HAP-1 (cell line): ENCODE data around the gene COX5A.
"Not testable (repeated sequence)": the region's sequence is repeated elsewhere in the genome, so short reads cannot be mapped to it uniquely, and the experiment has no call there.

Experiments used
- DNase-seq, 2 experiments: peaks; one replicate each; pipeline ENCODE4 v3.0.0-alpha.2; 2016 to 2020; ENCODE audit warnings: low spot score in 2 of 2
- H3K27me3 ChIP-seq: fragments of 250-450 bp; sonication (Bioruptor Pico); 2 replicates; pipeline ENCODE4 v1.5.1; 2020; ENCODE audit warnings: low read depth, mild to moderate bottlenecking, moderate library complexity
- H3K36me3 ChIP-seq: fragments of 250-450 bp; sonication (Bioruptor Pico); replicated peaks from 2 replicates; pipeline ENCODE4 v1.5.1; 2020; ENCODE audit warnings: mild to moderate bottlenecking
- H3K4me1 ChIP-seq: fragments of 250-450 bp; sonication (Bioruptor Pico); 2 replicates; pipeline ENCODE4 v1.5.1; 2020; ENCODE audit warnings: mild to moderate bottlenecking
- H3K4me3 ChIP-seq: fragments of 250-450 bp; sonication (Bioruptor Pico); 2 replicates; pipeline ENCODE4 v1.5.1; 2020; ENCODE audit warnings: mild to moderate bottlenecking, moderate library complexity
- H3K9me3 ChIP-seq: fragments of 250-450 bp; sonication (Bioruptor Pico); 2 replicates; pipeline ENCODE4 v1.5.1; 2020; ENCODE audit warnings: mild to moderate bottlenecking, moderate library complexity
- in situ Hi-C: fragments of 300-500 bp; cut with MboI; formaldehyde crosslinking; loops from 3 replicates; pipeline ENCODE4 v1.14.3; 2020; ENCODE audit warnings: low sequenced_read_pairs, inconsistent platforms, mixed read lengths

Gene COX5A

DNA sequence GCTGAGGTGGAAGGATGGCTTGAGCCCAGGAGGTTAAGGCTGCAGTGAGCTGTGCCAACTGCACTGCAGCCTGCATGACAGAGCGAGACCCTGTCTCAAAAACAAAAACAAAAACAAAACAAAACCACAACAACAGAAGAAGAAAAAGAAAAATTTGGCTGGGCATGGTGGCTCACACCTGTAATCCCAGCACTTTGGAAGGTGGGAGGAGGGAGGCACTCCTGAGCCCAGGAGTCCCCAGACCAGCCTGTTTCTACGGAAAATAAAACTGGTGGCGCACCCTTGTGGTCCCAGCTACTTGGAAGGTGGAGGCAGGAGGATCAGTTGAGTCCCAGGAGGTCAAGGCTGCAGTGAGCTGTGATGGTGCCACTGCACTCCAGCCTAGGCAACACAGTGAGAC, 2.7 kb downstream of the COX5A start:
- DNase-seq, result peak; percentile 48 to 77

DNA sequence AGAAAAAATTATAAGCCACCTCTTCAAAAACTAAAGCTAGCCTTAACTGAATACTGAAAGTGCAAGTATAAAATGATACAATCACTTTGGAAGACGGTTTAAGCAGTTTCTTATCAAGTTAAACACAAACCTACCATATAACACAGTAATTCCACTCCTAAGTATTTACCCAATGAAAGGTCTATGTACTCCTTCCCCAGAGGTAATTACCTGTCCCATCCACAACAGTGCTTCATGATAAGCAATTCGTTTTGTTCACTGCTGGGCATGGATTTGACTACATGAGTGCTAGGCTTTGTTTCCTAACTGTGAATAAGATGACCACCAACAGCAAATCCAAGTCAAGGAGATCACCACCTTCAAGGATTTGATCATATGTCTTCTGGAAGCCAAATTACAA, 4.3 kb downstream of the COX5A start:
- Histone ChIP-seq H3K9me3 (no peaks in the 10 kb centered on the region), H3K4me1 (peaks cover 23% of the 10 kb centered on the region), H3K4me3 (no peak overlapping the region), H3K36me3 (peaks cover 56% of the 10 kb centered on the region), H3K27me3 (no peaks in the 10 kb centered on the region)
- in situ Hi-C loops, result no loop called here
- no peak for DNase-seq

More for the DNA sequence above, 2.7 kb downstream of the COX5A start:
- H3K36me3 ChIP-seq, result peaks cover 40% of the 10 kb centered on the region
- H3K27me3 ChIP-seq, H3K9me3 ChIP-seq, H3K4me3 ChIP-seq, in situ Hi-C loops: not testable (repeated sequence)
- H3K4me1 ChIP-seq, result peaks cover 24% of the 10 kb centered on the region

DNA sequence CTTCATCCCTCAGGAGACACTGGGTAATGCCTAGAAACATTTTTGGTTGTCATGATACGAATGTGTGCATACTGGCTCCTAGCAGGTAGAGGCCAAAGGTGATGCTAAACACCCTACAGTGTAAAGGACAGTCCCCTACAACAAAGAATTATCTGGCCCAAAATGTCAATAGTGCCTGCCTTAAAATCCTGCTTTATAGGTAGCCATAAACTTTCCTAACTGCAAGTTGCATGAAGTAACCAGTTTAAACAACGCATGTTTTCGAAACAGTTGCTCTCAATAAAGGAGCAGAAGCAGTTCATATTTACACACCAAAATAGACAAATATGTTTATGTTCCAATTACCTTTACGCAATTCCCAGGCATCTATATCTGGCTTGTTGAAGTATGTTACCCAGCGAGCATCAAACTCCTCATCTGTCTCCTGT, 9.1 kb downstream of the COX5A start:
- H3K9me3 ChIP-seq, result no peaks in the 10 kb centered on the region
- H3K4me3 ChIP-seq, result no peak overlapping the region
- H3K36me3 ChIP-seq, result peaks cover 84% of the 10 kb centered on the region
- no peak for DNase-seq
- H3K4me1 ChIP-seq, result no peaks in the 10 kb centered on the region
- in situ Hi-C loops, result no loop called here
- no peaks in the 10 kb centered on the region for H3K27me3 ChIP-seq

DNA sequence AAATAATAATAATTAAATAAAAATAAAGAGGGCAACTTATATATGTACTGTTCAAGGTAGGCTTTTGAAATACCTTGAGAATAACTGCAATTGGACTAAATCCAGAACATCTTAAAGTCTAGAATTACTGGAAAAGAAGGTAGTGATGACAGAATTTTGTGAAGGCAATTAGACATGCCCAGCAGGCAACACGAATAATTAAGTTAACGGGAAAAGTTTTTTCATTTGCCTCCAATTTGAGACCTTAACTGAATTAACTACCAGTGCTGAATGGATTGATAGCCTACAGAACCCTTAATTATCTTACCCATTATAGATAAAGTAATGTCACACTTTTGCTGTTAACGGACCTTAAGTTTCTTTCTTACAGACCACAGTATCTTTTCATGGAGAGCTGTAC, 13.3 kb downstream of the COX5A start:
- Histone ChIP-seq H3K36me3 (peaks cover 98% of the 10 kb centered on the region), H3K4me1 (no peaks in the 10 kb centered on the region), H3K27me3 (no peaks in the 10 kb centered on the region), H3K9me3 (no peaks in the 10 kb centered on the region), H3K4me3 (no peak overlapping the region)
- in situ Hi-C loops, result no loop called here
- DNase-seq, result no peak

DNA sequence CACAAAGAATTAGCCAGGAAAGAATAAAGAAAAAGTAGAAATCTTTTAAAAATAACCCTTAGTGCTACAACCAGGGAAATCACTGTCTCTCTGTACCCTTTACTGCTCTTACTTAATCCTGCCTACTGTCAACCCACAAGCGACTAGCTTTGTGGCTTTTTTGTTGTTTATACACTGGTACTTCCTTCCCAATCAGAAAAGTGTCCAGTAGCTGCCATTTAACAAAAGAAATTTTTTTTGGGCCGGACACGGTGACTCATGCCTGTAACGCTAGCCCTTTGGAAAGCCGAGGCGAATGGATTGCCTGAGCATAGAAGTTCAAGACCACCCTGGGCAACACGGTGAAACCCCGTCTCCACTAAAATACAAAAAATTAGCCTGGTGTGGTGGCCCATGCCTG, 17.4 kb downstream of the COX5A start:
- no peaks in the 10 kb centered on the region for H3K4me1 ChIP-seq
- in situ Hi-C loops, result no loop called here
- peaks cover 99% of the 10 kb centered on the region for H3K36me3 ChIP-seq
- H3K4me3 ChIP-seq, result no peak overlapping the region
- no peaks in the 10 kb centered on the region for H3K27me3 ChIP-seq
- no peak for DNase-seq
- no peaks in the 10 kb centered on the region for H3K9me3 ChIP-seq

DNA sequence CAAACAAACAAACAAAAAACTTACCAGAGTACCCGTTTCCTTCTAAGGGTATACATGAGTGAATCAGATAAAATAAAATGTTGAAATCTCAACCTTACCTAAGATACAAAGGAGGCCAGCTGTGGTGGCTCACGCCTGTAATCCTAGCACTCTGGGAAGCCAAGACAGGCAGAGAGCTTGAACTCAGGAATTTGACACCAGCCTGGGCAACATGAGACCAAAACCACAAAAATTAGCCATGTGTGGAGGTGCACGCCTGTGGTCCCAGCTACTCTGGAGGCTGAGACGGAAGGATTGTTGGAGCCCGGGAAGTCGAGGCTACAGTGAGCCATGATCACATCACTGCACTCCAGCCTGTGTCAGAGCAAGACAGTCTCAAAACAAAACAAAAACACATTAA, 20.2 kb downstream of the COX5A start:
- in situ Hi-C loops, result no loop called here
- no peak for DNase-seq
- Histone ChIP-seq H3K4me1 (no peaks in the 10 kb centered on the region), H3K4me3 (no peak overlapping the region), H3K9me3 (no peaks in the 10 kb centered on the region), H3K36me3 (peaks cover 97% of the 10 kb centered on the region), H3K27me3 (no peaks in the 10 kb centered on the region)

DNA sequence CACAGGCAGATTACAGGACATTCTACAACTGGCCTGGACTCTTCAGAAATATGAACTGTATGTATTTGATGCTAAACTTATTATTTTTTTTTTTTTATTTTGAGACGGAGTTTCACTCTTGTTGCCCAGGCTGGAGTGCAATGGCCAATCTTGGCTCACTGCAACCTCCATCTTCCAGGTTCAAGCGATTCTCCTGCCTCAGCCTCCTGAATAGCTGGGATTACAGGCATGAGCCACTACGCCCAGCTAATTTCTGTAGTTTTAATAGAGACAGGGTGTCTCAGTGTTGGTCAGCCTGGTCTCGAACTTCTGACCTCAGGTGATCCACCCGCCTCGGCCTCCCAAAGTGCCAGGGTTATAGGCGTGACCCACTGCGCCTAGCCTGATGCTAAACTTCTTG, 24.1 kb downstream of the COX5A start:
- in situ Hi-C loops, H3K4me1 ChIP-seq, H3K27me3 ChIP-seq, DNase-seq, H3K4me3 ChIP-seq, H3K9me3 ChIP-seq: not testable (repeated sequence)
- H3K36me3 ChIP-seq, result peaks cover 94% of the 10 kb centered on the region

DNA sequence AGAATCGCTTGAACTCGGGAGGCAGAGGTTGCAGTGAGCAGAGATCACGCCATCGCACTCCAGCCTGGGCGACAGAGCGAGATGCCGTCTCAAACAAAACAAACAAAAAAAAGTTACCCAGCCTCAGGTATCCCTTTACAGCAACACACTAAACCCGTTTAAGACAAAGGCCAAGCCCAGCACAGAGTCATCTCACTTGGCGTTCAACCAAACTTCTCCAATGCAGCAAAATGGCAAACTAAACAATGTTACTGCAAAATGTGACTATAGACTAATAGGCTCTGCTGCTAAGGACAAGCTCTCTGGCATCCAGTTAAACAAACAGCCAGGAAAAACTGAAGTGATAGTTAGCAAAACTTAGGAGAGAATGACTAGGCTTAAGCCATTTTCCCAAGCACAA, 24.8 kb downstream of the COX5A start:
- in situ Hi-C loops, result no loop called here
- DNase-seq, result no peak
- H3K9me3 ChIP-seq, result no peaks in the 10 kb centered on the region
- peaks cover 91% of the 10 kb centered on the region for H3K36me3 ChIP-seq
- H3K4me3 ChIP-seq, result no peak overlapping the region
- H3K27me3 ChIP-seq, result no peaks in the 10 kb centered on the region
- H3K4me1 ChIP-seq, result no peaks in the 10 kb centered on the region

DNA sequence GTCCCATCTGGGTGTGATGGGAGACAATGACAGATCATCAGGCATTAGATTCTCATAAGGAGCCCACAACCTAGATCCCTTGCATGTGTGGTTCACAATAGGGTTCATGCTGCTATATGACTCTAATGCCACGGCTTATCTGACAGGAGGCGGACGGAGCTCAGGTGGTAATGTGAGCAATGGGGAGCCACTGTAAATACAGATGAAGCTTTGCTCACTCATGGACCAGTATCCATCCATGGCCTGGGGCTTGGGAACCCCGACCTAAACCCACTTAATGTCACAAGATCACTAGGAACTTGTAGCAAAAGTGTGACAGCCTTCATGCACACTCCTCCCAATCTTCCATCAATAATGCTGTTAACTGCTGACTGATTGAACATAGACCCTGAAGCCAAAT, 29.2 kb downstream of the COX5A start:
- H3K4me3 ChIP-seq, result no peak overlapping the region
- in situ Hi-C loops, result no loop called here
- no peak for DNase-seq
- no peaks in the 10 kb centered on the region for H3K9me3 ChIP-seq
- no peaks in the 10 kb centered on the region for H3K27me3 ChIP-seq
- H3K4me1 ChIP-seq, result peaks cover 14% of the 10 kb centered on the region
- peaks cover 76% of the 10 kb centered on the region for H3K36me3 ChIP-seq

DNA sequence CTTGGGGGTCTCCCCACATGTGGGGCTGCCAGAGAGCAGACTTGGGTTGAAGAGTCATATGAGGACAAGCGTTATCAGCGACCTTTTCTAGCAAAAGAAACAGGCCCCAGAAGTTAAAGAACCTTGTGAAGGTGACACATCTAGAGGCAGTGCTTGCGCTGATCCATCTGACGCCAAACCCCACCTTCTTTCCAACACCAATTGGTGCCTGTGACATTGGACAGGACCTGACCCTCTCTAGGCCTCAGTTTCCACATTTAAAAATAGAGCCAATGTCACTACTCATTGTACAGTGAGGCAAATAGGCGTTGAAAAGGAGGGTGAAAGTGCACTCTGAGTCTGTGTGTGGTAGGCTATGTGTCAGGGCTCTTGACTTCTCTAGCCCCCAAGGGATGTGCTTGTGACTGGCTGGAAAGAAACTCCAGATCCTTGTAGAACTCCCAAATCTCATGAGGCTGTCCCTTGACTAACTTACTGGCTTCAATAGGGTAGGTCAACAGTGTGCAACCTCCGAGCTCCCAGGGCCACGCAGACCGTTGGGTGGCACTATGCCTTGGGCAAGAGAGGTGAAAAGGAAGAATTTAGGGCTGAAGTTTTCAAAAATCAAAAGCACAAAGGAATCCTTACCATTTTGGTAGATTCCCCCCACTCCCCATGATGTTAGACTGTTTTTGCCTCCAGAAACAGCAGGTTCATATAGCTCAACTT, 30.6 kb downstream of the COX5A start:
- in situ Hi-C loops, result no loop called here
- Histone ChIP-seq H3K36me3 (peaks cover 75% of the 10 kb centered on the region), H3K4me1 (peaks cover 14% of the 10 kb centered on the region), H3K9me3 (no peaks in the 10 kb centered on the region), H3K4me3 (peak overlapping the region; percentile 86), H3K27me3 (no peaks in the 10 kb centered on the region)
- no peak for DNase-seq

DNA sequence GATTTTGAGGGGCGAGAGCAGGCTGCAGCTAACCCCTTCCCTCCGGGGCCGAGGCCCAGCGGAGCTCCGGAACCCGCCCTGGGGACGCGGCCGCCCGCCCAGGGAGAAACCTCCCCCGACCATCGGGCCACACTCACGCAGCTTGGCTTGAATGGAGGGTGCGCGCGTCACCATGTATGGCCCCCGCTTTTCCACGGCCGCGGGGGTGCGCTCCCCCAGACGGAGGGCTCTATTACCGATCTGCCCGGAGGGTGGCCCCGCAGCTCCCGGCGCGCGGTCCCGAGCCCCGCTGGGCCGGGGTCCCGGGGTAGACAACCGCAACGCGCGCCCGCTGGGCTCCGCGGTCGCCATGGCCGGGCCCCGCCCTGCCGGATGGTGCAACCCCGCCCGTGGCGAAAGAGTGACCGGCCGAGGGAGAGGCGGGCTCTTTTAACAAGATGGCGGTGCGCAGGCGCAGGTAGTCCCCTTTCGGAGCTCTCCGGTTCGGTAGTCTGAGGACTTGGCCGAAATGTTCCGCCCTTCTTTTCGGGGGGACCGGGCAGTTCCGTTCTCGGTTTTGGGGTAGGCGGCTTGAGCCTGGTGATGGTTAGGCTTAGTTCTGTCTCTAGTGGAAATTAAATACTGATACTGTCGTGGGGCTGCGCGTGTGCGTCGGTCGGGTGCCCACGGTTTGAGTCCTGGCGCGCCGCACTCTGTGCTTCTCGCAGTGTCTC, 31.3 kb downstream of the COX5A start, which contains the start of gene FAM219B:
TSS of gene FAM219B (minus strand) at position 402 of the 713 bp plus-strand sequence. CDS start at position 351, 51 bp downstream.
- peak within 1 kb of the TSS; percentile 86 for H3K4me3 ChIP-seq
- H3K36me3 ChIP-seq, result peaks cover 75% of the 10 kb centered on the region
- H3K27me3 ChIP-seq, result no peaks in the 10 kb centered on the region
- peaks cover 14% of the 10 kb centered on the region for H3K4me1 ChIP-seq
- H3K9me3 ChIP-seq, result no peaks in the 10 kb centered on the region
- in situ Hi-C loops, result no loop called here
- DNase-seq, result peak; percentile 97 to 98

DNA sequence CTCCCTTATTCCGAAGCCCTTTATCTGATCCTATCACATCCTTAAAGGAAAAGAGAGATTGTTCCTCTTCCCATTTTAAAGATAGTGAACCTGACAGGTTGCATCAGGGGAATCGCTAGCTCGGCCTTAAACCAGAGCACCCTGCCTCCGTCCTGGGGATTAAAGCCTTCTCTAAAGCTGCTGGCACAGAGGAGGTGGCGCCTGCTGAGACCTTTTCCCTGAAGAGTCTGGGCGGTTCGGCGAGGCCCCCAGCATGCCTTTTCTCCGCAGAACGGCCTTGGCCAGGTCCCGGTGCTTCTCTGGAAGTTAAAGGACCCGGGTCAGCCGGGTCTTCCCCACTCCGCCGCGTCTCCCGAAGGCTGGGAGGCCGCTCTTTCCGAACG, 31.8 kb downstream of the COX5A start:
- H3K36me3 ChIP-seq, result peaks cover 75% of the 10 kb centered on the region
- in situ Hi-C loops, result no loop called here
- peak; percentile 79 to 80 for DNase-seq

DNA sequence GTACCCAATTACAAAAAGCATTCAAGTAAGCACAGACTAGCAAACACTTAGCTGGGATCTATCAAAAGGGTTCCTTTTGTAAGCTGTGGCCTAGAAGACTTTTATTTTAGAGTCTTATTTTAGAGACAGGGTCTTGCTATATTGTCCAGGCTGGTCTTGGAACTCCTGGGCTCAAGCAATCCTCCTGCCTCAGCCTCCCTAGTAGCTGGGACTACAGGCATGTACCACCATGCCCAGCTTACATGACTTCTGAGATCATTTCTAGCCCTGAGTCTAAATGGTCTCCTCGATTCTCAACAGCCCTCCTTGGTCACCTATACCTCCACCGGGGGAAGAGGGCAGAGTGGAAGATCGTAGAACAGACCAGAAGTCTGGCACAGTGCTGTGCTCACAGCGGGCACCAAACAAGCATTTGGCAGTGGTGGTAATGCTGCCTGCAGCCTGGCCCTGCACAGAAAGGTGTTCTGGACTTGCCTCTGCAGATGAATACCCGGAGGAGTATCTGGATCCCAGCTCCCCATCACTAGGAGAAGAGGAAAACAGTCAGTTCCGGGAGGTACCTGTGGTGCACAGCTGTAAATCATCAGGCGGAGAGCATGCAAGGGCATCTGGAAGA, 33.6 kb downstream of the COX5A start:
- Histone ChIP-seq H3K36me3 (peaks cover 76% of the 10 kb centered on the region), H3K4me1 (peaks cover 16% of the 10 kb centered on the region), H3K4me3 (no peak overlapping the region), H3K9me3 (no peaks in the 10 kb centered on the region), H3K27me3 (no peaks in the 10 kb centered on the region)
- in situ Hi-C loops, result no loop called here
- DNase-seq, result no peak

More for the DNA sequence above, 31.8 kb downstream of the COX5A start:
- H3K9me3 ChIP-seq, result no peaks in the 10 kb centered on the region
- H3K4me3 ChIP-seq, result peak overlapping the region; percentile 86
- H3K27me3 ChIP-seq, result no peaks in the 10 kb centered on the region
- peaks cover 16% of the 10 kb centered on the region for H3K4me1 ChIP-seq

DNA sequence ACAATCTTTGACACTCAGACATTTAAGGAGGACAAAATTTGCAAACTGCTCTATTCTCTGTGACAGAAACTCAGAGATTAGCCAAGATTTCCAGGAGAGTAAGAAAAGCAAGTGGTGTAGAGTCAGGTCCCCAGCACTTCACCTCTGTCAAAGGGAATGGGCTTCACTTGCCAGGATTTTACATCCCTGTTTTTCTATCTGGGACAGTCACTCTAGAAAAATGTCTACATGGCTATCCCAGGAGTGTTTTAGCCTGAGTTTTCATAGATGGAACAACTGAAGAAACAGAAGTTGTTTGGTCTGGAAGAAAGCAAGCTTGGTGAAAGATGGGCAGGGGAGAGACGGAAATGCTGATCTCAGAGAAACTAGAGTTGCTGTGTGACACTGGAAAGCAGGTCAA, 34.2 kb downstream of the COX5A start:
- Histone ChIP-seq H3K9me3 (no peaks in the 10 kb centered on the region), H3K36me3 (peaks cover 78% of the 10 kb centered on the region), H3K27me3 (no peaks in the 10 kb centered on the region), H3K4me1 (peaks cover 16% of the 10 kb centered on the region), H3K4me3 (no peak overlapping the region)
- in situ Hi-C loops, result no loop called here
- DNase-seq, result no peak
